Measurements from ENCODE around the gene IFT27.
A peak's percentile ranks its signal among the peaks of the same experiment; 100 is the strongest.

The IFT27 gene, protein sequence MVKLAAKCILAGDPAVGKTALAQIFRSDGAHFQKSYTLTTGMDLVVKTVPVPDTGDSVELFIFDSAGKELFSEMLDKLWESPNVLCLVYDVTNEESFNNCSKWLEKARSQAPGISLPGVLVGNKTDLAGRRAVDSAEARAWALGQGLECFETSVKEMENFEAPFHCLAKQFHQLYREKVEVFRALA

DNA sequence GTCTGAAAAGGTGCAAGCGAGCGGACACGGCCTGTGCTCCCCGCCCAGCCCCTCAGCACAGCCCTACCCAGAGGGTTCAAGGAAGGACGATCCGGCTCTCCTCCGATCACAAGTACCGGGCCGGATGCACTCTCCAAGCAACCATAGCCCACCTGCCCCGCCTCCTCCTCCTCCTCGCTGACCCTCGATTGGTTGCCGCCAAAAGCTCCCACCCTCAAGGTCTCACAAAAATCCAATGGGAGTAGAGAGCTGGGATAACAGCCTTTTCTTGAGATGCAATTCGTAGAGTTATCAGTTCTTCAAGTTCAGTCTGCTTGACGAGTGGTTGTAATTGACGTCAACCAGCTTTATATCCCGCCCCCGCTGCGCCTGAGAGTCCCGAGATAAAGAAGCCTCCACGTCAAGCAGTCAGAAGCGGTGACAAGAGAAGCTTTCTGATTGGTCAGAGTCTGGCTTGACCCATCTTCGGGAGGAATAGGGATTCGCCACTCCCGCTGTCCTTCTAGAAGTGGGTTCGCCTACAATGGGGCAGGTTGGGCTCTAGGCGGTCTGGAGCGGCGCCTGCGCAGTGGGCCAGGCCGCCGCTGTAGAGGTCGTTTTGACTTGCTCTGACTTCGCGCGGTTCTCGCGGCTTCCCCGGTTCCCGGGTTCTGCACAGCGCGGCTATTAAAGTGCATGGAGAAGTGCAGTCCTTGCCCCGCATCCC is at the start of gene IFT27:
TSS of gene IFT27 (minus strand) at position 156 of the 706 bp plus-strand sequence. CDS start 412 bp downstream, outside the sequence.
- peak; percentile 100 for DNase-seq

DNA sequence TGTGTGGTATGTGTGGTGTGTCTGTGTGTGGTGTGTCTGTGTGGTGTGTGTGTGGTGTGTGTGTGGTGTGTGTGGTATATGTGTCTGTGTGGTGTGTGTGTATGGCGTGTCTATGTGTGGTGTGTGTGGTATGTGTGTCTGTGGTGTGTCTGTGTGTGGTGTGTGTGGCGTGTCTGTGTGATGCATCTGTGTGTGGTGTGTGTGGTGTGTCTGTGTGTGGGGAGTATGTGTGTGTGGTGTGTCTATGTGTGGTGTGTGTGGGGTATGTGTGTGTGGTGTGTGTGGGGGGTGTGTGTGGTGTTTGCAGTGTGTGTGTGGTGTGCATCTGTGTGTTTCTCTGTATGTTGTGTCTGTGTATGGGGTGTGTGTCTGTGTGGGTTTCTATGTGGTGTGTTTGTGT is 48.7 kb upstream of the IFT27 start:
- no peak for DNase-seq

DNA sequence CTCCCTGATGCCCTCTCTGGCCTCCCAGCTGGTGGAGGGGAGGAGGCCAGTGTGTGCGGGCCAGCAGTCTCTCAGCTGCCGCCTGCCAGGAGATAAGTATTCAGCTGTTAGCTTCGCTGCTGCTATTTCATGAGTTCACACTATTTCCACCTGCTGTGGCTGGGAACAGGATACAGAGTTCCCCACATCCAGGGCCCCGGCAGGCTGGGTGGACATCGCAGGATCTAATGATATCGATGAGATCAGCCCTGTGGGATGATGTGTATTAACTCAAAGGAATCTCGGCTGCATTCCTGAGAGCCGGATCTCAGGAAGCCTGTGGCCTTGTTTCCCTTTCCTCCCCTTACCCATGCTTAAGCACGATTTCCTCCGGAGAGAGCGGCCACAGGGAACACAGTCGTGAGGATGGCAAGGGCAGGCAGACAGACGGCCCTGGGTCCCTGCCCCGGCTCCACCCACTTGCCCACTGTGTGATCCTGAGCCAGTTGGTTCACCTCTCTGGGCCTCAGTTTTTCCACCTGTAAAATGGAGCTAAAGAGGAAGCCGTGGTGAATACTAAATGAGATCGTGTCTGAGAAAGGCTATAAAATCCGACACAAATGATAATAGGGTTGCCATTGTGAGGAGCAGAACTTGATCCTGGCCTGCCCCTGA is 47.4 kb upstream of the IFT27 start:
- DNase-seq: no peak

DNA sequence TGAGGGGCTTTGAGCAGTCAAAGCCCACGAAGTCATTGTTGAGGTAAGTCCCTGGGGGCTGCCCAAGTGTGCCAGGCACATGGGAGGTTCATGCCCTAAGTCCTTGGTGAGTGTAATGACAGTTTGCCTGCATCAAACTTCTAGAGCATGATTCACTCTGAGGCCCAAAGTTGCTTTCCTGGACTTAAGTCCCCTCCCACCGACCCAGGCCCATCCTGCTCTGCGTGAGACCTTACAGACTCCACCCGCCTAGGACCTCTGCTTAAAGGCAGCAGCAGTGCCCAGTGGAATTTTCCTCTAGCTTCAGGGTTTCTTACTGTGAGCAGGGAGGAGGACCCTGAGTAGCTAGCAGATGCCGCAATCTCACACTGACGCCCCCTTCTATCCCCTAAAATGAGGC is 46.7 kb upstream of the IFT27 start:
- no peak for DNase-seq

DNA sequence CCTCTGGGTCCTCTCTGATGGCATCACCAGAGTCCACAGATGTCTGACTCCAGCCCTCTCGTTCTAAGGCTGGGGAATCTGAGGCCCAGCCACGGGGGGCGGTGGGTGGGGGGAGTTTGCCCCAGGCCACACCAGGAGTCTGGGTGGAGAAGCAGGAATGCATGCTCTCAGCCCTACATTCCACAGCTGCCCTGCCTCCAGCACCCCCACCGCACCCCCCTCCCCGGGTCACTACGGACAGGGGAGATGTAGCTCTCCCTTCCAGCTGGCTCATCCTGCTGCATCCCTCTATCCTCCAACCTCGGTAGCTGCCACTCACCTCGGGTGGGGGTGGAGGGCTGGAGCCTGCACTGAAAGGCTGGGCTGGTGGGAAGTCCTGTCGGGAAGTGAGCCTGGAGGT is 43.2 kb upstream of the IFT27 start:
- DNase-seq: no peak

DNA sequence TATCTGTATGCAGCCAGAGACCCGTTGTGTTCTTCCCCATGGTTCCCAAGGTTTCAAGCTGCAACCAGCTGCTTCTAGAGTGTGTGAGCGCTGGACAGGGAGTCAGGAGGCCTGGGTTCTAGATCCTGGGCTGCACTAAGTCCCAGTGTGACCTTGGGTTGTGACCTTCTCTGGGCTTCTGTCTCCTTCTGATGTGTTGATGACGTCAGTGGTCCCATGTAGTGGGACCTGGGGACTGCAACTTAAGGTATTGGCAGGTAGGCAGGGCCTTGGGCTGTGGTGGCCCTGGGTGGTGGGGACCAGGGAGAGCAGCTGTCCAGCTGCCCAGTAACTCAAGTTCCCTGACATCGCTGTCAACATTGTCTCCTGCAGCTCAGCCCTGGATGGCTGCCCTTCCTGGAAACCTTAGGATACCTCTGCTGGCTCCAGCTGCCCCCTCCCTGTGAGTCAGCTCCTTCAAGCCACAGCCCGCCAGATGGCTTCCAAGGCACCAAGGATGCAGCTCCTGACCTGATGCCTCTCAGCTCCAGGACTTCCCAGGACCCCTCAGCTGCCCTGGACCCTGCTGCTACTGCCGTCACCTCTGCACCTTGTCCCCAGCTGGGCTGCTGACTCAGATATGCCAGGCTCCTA is 42.2 kb upstream of the IFT27 start:
- peak; percentile 29 for DNase-seq

DNA sequence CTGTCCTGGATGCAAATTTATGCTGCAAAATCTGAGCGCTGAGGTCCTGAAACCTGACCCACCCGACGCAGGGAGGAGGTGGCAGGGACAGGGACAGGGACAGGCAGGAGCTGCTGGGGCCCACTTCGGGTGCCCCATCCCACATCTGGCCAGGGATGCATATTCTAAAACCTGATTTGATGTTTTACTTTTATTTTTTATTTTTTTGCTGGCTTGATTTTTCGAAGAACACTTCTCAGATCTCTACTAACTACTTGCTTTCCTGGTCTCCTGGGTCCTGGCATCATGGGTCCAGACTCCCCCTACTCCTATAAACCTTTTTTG is 41.6 kb upstream of the IFT27 start:
- no peak for DNase-seq

DNA sequence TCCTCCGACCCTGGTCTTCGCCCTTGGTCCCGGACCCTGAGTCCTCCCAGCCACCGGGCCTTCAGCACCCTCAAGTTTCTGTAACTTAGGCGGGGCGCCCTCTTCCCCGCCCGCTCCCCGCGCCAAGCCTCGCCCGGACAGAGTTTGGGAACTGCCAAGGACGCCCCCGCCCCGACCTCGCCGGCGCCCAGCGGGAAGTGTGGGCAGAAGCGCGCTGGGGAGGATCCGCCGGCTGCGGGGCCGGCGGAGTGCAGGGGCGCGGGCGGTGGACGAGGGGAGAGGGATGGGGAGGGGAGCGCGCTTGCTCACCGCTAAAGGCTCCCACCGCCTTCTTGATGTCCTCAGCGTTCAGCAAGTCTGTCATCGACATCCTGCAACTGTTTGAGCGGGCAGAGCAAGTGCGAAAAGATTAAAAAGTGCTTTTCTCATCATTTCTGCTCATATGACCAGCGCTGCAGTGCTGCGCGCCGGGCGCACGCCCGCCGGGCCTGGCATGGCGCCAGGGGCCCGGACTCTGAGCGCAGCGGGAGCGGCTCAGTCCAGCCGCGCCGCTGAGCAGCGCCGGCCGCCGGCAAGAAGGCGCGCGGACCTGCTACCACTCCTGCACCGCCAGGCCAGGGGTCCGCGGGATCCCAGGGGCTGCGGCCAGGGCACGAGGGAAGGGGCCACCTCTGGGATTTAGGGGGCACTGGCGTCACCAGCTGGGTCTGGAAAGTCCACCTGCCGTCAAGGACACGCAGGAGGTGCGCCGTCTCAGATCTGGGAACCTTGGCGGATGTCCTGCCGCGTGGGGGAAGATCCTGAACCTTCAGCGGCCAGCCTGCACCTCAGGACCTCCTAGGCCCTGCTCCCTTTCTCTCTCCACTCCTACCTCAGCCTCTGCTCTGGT is 41.0 kb upstream of the IFT27 start, which contains the start of gene PVALB:
TSS of gene PVALB (minus strand) at position 400 of the 889 bp plus-strand sequence. CDS start at position 370, 30 bp downstream.
- peak; percentile 10 for DNase-seq

DNA sequence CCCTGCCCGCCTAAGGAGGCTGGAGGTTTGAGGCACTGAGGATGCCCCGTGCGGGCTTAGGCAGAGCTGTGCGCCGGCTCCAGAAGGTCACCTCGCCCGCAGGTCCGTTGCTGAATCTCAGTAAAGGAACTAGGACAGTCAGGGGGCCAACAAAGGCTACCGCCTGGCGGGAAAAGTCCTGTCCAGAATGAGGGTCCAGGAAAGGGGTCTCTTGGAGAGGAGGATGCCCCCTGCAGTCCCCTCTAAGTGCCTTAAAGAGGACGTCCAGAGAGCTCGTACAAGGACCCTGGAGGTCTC is 40.4 kb upstream of the IFT27 start:
- DNase-seq: no peak

DNA sequence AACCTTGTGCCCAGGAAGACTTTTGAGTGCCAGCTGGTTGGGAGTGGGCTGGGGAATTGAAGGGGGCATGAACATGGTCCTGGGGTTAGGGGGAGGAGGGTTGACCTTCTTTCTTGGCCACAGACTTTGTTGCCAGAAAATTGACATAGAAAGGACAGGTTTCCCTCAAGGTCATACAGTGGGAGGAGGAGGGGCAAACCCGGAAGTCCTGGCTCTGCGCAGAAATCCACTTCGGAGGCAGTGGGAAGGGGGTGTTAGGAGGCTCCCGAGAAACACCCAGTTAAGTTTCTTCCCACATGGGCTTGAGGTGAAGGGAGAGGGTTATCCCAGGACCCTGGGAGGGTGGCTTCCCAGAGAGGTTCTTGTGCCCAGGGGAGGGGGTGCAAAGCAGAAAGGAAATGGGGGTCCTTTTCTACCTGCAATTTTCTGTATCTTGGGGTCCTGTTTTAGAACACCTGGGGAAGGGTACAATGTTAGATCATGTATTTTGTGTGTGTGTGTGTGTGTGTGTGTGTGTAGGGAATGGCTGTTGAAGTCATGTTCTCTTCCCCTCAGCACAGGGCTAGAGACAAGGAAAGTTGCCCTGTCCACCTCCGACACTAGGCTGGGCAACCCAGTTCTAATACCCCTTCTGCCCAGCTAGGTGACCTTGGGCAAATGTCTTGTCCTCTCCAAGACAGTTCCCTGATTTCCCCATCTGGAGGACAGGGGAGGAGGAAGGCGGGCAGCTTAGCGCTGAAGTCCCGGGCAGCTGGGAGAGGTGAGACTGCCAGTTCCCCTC is 39.8 kb upstream of the IFT27 start:
- no peak for DNase-seq

DNA sequence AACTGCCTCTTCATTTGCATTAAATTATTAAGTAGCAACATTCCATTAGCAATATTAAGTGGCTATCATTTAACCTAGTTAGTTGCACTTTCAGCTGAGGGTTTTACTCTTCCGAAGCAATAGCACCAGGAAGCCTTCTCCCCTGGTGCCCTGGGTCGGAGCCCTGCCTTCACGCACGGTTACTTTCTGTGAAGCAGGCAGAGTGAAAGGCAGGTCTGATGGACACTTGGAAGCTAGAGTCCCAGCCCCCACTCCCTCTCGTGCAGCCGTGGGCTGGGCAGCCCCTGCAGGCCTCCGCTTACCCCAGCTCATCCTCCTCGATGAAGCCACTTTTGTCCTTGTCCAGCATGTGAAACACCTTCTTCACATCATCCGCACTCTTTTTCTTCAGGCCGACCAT is 38.9 kb upstream of the IFT27 start:
- no peak for DNase-seq

DNA sequence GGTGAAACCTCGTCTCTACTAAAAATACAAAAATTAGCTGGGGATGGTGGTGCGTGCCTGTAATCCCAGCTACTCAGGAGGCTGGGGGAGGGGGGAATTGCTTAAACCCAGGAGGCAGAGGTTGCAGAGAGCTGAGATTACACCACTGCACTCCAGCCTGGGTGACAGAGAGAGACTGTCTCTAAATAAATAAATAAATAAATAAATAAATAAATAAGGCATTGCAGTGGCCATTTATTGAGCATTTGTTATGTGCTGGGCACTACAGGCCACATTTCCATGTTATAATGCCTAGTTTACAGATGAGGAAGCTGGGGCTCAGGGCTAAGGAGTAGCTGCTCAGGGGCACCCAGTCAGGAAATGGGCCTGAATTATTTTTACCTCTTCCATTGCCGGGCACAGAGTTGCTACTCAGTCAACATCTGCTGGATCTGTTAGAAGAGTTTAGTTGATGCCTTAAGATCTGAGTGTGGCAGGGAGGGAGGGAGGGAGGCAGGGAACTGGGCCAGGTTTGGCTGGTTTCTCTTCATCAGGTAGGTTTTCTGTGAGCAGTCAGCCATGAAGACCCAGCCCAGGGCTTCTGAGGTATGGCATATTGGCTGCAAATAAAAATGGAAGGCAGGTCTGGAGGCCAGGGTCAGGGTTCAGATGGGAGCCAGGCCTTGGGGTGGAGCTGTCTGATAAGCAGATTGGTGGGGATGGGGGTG is 35.3 kb upstream of the IFT27 start:
- peak; percentile 66 for DNase-seq

DNA sequence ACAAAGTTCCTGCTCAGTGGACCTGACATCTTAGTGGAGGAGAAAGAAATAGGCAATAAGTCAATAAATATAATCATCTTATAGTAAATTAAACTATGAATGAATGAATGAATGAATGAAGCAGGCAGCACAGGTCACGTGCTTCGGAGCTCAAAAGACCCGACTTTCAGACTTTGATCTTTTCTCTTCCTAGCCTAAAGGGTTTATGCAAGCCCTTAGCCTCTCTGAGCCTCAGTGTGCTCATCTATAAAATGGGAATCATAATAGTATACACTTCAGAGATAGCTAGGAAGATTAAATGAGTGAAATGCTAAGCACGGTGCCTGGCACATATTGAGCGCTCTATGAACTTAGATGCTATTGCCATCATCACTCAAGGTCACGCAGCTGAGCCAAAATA is 33.4 kb upstream of the IFT27 start:
- no peak for DNase-seq

DNA sequence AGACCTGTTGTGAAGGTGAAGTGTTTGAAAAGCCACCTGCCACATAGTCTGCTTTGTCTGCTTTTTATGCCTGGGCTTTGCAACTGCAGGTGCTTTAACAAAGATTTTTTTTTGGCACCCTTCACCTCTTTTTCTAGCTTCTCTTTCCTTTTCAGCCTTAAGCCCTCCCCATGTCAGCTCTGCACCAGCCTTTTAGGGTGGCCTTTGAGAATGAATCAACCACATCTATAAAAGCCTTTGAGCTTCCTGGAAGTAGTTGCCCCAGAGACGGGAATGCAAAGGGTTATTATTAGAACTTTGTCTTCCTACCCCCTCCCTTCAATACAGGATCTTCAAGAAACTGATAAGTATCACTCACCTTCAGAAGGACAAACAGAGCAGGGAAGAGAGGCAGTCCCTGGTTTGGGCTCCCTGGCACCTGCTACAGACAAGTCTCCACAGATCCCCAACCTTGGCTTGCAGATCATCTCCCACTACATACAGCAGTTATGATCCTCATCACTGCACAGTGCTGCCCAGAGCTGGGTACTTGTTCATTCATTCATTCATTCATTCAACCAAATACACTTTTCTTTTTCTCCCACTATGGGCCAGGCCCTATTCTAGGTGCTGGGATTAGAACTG is 32.9 kb upstream of the IFT27 start:
- DNase-seq: peak; percentile 96

DNA sequence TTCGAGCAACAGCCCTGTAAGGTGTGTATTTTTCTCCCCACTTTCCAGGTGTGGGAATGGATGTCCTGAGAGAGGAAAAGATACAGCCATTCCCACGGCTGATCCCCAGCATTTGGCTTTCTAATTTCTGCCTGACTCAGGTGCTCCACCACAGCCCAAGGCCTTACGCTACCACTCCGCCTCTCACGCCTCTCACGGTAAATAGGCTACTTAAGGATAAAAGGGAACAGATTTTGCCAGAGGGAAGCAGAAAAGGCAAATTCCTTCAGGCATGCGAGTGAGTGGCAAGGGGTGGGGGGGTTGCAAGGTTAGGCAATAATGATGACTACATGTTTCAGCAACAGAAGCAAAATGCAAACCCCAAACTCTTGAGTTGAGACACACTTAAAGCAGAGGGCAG is 31.7 kb upstream of the IFT27 start:
- peak; percentile 32 for DNase-seq

DNA sequence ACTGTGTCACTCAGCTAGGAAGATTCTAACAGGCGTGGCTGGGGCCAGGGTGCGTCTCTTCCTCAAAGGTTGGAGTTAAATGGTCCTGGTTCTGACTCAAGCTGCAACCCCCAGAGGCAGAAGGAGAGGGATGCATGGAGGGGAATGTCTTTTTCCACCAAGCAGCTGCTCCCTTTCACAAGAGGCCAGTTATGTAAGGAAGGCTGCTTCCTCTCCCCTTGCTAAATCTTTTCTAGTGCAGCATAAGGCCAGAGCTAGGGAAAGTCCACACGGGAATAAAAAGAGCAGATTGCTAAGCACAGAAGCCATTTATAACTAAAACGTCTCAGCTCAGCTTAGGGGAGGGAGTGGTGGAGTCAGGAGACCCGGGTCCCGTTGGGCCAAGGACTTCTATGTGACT is 30.9 kb upstream of the IFT27 start:
- peak; percentile 75 for DNase-seq

DNA sequence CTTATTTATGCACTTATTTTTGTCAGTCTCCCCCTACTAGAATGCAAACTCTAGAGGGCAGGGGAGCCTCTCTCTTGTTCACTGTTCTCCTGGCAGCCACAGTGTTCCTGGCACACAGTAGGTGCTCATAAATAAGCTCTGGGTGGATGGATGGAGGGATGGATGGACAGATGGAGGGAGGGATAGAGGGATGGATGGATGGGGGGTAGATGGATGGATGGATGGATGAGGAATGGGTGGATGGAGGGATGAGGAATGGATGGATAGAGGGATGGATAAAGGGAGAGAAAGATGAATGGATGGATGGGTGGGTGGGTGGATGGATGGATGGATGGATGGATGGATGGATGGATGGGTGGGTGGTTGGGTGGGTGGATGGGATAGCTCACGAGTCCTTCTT is 27.4 kb upstream of the IFT27 start:
- DNase-seq: no peak

DNA sequence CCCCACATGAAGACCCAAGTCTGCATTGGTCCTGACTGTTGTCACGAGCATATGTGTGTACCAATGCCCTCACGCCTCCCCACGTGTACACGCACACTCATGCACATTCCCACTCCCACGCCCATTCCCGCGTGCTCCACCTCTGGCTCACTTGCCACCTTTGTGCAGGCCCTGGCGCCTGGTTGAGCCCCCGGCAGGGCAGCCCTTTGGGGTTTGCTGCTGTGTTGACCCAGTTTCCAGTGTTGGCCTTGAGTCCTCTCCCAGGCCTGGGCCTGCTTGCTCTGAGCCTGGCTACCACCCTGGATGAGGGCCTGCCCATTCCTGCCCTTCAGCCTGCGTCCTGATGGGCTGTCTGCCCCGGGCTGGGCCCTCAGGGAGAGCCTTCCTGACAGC is 22.8 kb upstream of the IFT27 start:
- DNase-seq: no peak

DNA sequence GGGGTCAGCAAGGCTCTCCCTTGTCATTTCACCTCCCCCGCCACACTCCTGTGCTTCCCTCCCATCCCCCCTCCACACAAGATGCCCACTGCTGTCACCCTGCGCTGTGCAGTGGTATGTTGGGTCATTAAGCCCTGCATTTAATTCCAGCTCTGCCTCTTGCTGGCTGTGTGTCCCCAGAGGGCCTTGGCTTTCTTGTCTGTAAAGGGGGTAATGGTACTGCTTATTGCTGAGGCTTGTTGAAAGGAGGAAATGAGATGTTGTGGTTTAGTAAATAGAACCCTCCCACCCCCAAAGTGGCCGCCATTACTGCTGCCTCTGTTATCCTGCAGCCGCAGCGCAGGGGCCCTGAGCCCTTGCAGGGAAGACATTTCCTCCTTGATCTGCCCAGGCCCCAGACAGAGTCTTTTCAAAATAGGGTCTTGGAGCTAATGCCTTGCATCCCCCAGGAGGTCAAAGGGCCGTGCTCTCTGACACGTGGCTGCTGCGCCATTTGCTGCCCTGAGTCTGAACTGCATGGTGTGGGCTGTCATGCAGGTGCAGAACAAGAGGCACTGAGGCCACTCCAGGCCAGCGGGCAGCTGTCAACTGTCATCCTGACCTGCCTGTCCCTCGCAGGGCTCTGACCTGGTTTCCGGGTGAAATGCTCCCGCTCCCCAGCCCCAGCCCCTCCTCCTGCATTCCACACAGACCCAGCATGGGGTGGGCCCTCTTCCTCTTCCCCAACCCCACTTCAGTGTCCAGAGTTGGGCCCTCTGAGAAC is 22.2 kb upstream of the IFT27 start:
- no peak for DNase-seq

DNA sequence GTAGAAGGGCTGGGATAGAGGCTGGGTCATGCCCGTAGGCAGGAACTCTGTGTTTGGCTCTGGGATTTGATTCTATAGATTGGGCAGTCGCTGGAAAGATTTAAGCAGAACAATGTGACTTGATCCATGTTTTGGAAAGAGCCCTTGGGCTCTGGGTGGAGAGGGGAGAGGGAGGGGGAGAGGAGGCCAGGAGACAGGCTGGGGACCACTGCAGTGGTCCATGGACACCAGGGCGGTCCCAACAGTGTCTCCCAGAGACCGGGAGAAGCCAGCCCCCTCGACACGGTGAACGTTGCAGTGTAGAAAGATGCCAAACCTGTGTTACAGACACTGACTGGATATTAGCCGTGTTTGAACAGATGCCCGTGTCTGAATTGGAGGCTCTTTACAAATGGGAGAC is 21.5 kb upstream of the IFT27 start:
- DNase-seq: no peak

All from NCI-H2171 treated with DMSO at 0.1 percent for 48 hours (cell line).